Pancreas (tissue), 10 donors: ENCODE measurements around the gene SORCS2. TPM values are rescaled to one million over a fixed set of nuclear protein-coding genes. Genes with fewer than 3 reads are reported as not detected.

ENCODE experiments used
- ATAC-seq, 4 donors: fragments of 200-7000 bp; cut with Tn5 transposase; one replicate each; pipeline versions ENCODE4 v1.8.0 to v1.9.1; 2020; ENCODE audit warnings: mild to moderate bottlenecking in 4 of 4, moderate library complexity in 4 of 4
- DNase-seq, 6 donors: peaks; one replicate each; pipeline ENCODE4 v3.0.0-alpha.2; 2020
- FAIRE-seq: peaks from 2 replicates; lab custom pipeline; 2012; peaks lifted over from hg19 to GRCh38; lab: Jason Lieb, UNC
- H3K27ac ChIP-seq, 4 donors: fragments of 200-600 bp; sonication (generic); 1 replicate in 3 of 4; 2 replicates in 1 of 4; pipeline versions ENCODE4 v1.5.0 to v1.8.0; 2020
- H3K27me3 ChIP-seq, 4 donors: fragments of 200-600 bp; one replicate each; pipeline ENCODE4 v1.8.0; 2021
- H3K36me3 ChIP-seq, 3 donors: fragments of 200-600 bp; sonication (generic) in 1 of 3; one replicate each; pipeline versions ENCODE4 v1.5.0 to v1.8.0; 2020 to 2021
- H3K4me1 ChIP-seq, 3 donors: fragments of 200-600 bp; one replicate each; pipeline ENCODE4 v1.8.0; 2021
- H3K4me3 ChIP-seq, 4 donors: fragments of 200-600 bp; sonication (generic) in 2 of 4; one replicate each; pipeline versions ENCODE4 v1.5.0 to v1.8.0; 2020 to 2021
- H3K9me3 ChIP-seq, 4 donors: fragments of 200-600 bp; one replicate each; pipeline ENCODE4 v1.8.0; 2021
- CTCF ChIP-seq, 4 donors: fragments of 200-600 bp; sonication (generic) in 3 of 4; IDR thresholded peaks; one replicate each; pipeline versions ENCODE4 v1.5.0 to v1.8.0; 2021; ENCODE audit warnings: antibody characterized with exemption in 4 of 4
- WGBS, 2 donors: extraction: QIAGEN DNeasy Blood & Tissue Kit; methylation state at CpG; one replicate each; pipeline ENCODE4 v1.1.7; 2013; 5-methylcytosine and 5-hydroxymethylcytosine counted together
- intact Hi-C, 3 donors: fragments of 100-400 bp; cut with DNase I; formaldehyde crosslinking; loops; one replicate each; pipeline versions ENCODE4 v1.11.1 to v1.14.2; 2022
- polyA plus RNA-seq, 2 donors: library from polyadenylated mRNA; stranded (reverse); fragments of 200-250 nt; gene quantifications; one replicate each; pipeline ENCODE4 v1.2.3, GENCODE V29; 2013
- total RNA-seq, 6 donors: library from RNA; stranded (reverse); fragmentation: NEBNext Ultra II Directional in 4 of 6; extraction: Animal tissue kit (Norgen Biotek cat#: 25700) in 4 of 6; gene quantifications; one replicate each; pipeline versions ENCODE4 v1.2.1 to v1.2.4, GENCODE V29; 2021 to 2023
- donor health status: healthy with polysubstance abuse.
- donor health status: DM: no; HTN: no; CAD: no; lungs with moderate emphysema.
- donor health status: DM: no; HTN: no; CAD: no.
- donor health status: control.
- donor health status: control.
- donor health status: Bipolar disorder and iron deficiency.
- donor health status: DM: yes; HTN: yes; CAD: no.
- donor health status: DM: no; HTN: no; CAD: no.
- donor health status: DM: no; HTN: no; CAD: no.
- donor health status: DM: yes; HTN: yes; CAD: no.

Gene SORCS2
- total and polyA plus RNA-seq, 8 donors, result 0.14 to 1.7 (median 0.42) TPM

DNA sequence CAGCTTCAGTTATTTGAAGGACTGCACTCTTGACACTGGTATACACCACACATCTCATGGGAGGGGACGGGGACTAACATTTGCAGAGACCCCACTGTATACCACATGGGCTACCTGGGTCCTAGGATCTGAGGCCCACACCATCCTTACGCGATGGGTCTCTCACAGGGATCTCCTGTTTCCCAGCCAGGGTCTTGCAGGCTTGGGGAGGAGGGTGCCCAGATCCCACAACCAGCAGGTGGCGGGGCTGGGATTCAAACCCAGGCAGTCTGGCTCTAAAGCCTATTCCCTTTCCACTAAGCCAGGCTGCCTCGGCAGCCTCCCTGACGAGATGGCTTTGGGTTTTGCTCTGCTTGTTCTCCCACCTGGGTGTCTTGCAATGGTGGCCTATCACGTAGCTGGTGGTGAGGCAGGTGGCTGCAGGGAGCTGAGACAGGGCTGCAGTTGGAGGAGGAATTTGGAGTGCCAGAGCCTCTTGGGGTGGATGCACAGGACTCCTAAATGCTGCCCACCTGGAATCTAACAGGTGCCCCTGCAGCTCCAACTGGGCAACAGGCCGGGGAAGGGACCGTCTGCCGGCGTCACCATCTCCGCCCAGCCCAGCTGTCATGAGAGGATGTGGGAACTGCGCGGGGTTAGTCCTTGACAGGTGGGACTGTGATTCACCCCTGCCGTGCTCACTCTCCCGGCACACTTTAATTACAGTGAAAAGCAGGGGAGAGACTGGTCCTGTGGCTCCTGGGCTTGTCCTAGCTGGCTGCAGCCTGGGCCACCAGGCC is 131.7 kb downstream of the SORCS2 start:
- FAIRE-seq (no peak), ATAC-seq (no peak), DNase-seq (peak in 1 of 6 donors; percentile 32)
- Histone ChIP-seq H3K27me3 (no peaks in the 10 kb centered on the region), H3K36me3 (no peaks in the 10 kb centered on the region), H3K4me3 (no peak overlapping the region), H3K27ac (no peak overlapping the region), H3K4me1 (no peaks in the 10 kb centered on the region), H3K9me3 (no peaks in the 10 kb centered on the region)
- intact Hi-C loops, result no loop called here
- TF ChIP-seq CTCF (IDR thresholded peaks at IDR 0.05), result no peak
- 45 to 55% methylated on average over 16 of the region's 16 CpGs for WGBS, 2 donors

GRCh38 chr4:7324651-7325121 is 132.3 kb downstream of the SORCS2 start:
- H3K4me1 ChIP-seq, result no peaks in the 10 kb centered on the region
- intact Hi-C loops, result no loop called here
- no peaks in the 10 kb centered on the region for H3K9me3 ChIP-seq
- WGBS, 2 donors, result 44 to 47% methylated on average over 13 of the region's 13 CpGs
- DNase-seq (peak in 3 of 6 donors; percentile 8 to 35 (median 31)), FAIRE-seq (no peak), ATAC-seq (no peak)
- H3K4me3 ChIP-seq, result no peak overlapping the region
- no peaks in the 10 kb centered on the region for H3K27me3 ChIP-seq
- no peaks in the 10 kb centered on the region for H3K36me3 ChIP-seq
- H3K27ac ChIP-seq, result no peak overlapping the region
- TF ChIP-seq CTCF (IDR thresholded peaks at IDR 0.05), result no peak

- WGBS, 2 donors, result 63 to 67% methylated on average over 13 of the region's 13 CpGs
- DNase-seq (peak in 1 of 6 donors; percentile 35), ATAC-seq (no peak), FAIRE-seq (no peak)
- H3K36me3 ChIP-seq, result no peaks in the 10 kb centered on the region
- no peak overlapping the region for H3K4me3 ChIP-seq
- H3K4me1 ChIP-seq, result no peaks in the 10 kb centered on the region
- H3K27ac ChIP-seq, result no peak overlapping the region
- TF ChIP-seq CTCF (IDR thresholded peaks at IDR 0.05), result no peak
- H3K9me3 ChIP-seq, result no peaks in the 10 kb centered on the region
- intact Hi-C loops, result no loop called here
- H3K27me3 ChIP-seq, result no peaks in the 10 kb centered on the region
Observed at GRCh38 chr4:7325541-7325940, 133.2 kb downstream of the SORCS2 start.

DNA sequence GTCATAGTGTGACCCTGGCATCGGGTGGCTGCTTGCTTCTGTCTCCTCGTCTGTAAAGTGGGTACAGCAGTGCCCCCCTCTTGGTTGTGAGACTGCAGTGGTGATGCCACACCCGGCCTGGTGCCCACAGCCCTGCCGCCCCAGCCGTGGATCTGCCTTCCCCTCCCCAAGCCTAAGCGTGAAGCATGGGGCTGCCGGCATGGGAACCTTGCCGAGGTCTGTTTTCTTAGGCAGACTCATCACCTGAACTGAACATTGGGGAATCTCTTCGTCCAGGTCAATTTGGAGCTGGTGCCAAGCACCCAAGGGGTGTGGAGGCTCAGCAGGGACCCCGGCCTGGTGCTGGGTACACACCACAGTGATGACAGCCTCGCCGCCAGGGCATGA is 134.0 kb downstream of the SORCS2 start:
- Histone ChIP-seq H3K27me3 (no peaks in the 10 kb centered on the region), H3K9me3 (no peaks in the 10 kb centered on the region), H3K4me3 (no peak overlapping the region), H3K27ac (no peak overlapping the region), H3K4me1 (no peaks in the 10 kb centered on the region), H3K36me3 (no peaks in the 10 kb centered on the region)
- intact Hi-C loops, result no loop called here
- 60 to 65% methylated on average over 12 of the region's 12 CpGs for WGBS, 2 donors
- TF ChIP-seq CTCF (IDR thresholded peaks at IDR 0.05), result no peak
- DNase-seq, result peak in 2 of 6 donors; percentile 5 to 33
- FAIRE-seq, result no peak
- no peak for ATAC-seq
